ENCODE data around the gene CALML5. TPM values are rescaled to one million over a fixed set of nuclear protein-coding genes. Genes with fewer than 3 reads are reported as not detected.

Gene CALML5
- total and polyA plus RNA-seq, 9 of the 15 experiments (the other 6 are each of a cell fraction or from before 2014, with no cell fraction given), result not detected

DNA sequence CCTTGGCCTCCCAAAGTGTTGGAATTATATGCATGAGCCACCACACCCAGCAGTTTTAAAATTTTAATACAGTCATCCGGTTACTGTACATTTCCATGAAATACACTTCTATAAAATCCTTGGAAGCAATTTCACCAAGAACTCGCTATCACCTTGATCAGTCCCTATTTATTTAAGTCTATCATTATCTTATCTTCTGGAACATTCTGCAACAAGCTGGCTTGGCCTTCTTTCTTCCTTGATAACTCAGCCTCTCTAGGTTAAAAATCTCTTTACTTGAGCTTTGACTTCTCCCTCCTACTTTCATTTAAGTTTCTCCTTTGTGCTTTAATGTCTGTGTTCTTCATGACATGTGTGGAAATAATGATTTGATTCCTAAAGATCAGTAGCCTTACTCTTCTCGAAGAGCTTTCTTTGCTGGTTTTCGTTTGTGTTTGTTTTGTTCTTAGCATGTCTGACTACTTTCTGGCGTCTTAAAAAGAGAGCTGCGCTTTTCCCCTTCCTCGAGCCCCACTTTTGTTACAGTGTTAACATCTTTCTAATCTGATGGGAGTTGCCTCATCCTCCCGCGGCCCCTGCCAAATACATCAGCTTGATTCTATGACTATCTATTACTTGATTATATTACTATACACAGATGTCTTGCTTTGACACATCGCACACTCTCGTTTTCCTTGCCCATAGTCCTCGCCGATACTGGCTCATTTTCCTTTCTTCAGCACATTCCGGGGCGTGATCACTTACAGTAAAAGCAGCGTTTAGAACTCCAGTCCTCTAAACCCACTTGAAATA is 11.1 kb upstream of the CALML5 start (continued):
- TF ChIP-seq HCFC1 (IDR thresholded peaks at IDR 0.05; ENCODE audit: low read depth, low read length) (no peak), TCF3 (CRISPR knock-in tag; IDR thresholded peaks at IDR 0.05) (peak; percentile 51), RFX1 (IDR thresholded peaks at IDR 0.05) (no peak), NCOA6 (IDR thresholded peaks at IDR 0.05) (no peak), CEBPB (tag; IDR thresholded peaks at IDR 0.05) (peak; percentile 40; the same call in 1 of the 2 replicates), ZNF174 (CRISPR knock-in tag; IDR thresholded peaks at IDR 0.05) (no peak)
- TF ChIP-seq, protein P1, sequence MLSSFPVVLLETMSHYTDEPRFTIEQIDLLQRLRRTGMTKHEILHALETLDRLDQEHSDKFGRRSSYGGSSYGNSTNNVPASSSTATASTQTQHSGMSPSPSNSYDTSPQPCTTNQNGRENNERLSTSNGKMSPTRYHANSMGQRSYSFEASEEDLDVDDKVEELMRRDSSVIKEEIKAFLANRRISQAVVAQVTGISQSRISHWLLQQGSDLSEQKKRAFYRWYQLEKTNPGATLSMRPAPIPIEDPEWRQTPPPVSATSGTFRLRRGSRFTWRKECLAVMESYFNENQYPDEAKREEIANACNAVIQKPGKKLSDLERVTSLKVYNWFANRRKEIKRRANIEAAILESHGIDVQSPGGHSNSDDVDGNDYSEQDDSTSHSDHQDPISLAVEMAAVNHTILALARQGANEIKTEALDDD (IDR thresholded peaks at IDR 0.05), result peak; percentile 64
- TF ChIP-seq, protein P2, sequence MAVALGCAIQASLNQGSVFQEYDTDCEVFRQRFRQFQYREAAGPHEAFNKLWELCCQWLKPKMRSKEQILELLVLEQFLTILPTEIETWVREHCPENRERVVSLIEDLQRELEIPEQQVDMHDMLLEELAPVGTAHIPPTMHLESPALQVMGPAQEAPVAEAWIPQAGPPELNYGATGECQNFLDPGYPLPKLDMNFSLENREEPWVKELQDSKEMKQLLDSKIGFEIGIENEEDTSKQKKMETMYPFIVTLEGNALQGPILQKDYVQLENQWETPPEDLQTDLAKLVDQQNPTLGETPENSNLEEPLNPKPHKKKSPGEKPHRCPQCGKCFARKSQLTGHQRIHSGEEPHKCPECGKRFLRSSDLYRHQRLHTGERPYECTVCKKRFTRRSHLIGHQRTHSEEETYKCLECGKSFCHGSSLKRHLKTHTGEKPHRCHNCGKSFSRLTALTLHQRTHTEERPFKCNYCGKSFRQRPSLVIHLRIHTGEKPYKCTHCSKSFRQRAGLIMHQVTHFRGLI (CRISPR knock-in tag; IDR thresholded peaks at IDR 0.05), result 0 out of 2 replicates have a peak, but pooled peaks have one; percentile 7

DNA sequence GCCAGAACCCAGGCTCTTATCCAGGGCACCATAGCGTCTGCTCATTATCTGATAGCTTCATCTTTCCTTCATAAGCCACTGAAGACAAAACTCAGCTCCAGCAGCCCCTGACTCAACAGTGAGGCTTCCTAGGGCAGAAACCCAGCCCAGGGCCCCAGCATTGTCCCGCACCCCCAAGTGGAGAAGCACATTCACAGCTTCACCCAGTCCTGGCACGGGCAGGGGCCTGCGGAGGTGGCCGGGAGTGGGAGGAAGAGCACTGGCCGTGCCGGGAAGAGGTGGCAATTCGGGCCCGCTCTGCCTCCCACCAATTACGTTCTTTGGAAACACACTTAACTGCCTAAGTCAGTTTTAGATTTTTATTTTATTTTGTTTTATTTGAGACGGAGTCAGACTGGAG is 10.3 kb upstream of the CALML5 start:
- Histone ChIP-seq H3K27ac (ENCODE audit: extremely low read depth, low read depth, low read length) (no peak overlapping the region), H3K27me3 (ENCODE audit: control insufficient read depth in 2 of 2, insufficient read depth in 2 of 2, low read length in 2 of 2) (peaks cover 0 to under 1% of the 10 kb centered on the region in 2 experiments; a peak in 1 of 5 replicates), H3K4me3 (no peak overlapping the region), H3K4me1 (replicated peaks in 1 of 2; ENCODE audit: control insufficient read depth in 2 of 2, insufficient read depth in 2 of 2, low read length in 2 of 2) (peaks cover 22 to 40% of the 10 kb centered on the region in 2 experiments), H3K36me3 (ENCODE audit: control insufficient read depth, insufficient read depth, low read length) (no peaks in the 10 kb centered on the region), H3K9ac (ENCODE audit: insufficient read depth in 1 of 2, low read depth in 2 of 2, low read length in 2 of 2) (peak overlapping the region in 1 of 2 experiments; percentile 68; a peak in 1 of 4 replicates), H3K9me1 (ENCODE audit: control insufficient read depth, insufficient read depth, low read length) (no peaks in the 10 kb centered on the region), H3K4me2 (ENCODE audit: insufficient read depth, low read length) (no peak overlapping the region), H3K79me2 (ENCODE audit: control insufficient read depth, insufficient read depth, low read length) (no peaks in the 10 kb centered on the region), H2AFZ (ENCODE audit: low read depth, low read length) (no peak overlapping the region), H3K9me3 (replicated peaks; ENCODE audit: control insufficient read depth, insufficient read depth, low read depth, low read length) (no peaks in the 10 kb centered on the region), H4K20me1 (replicated peaks; ENCODE audit: control insufficient read depth, insufficient read depth, low read length) (no peaks in the 10 kb centered on the region; the same call in 1 of the 2 replicates)
- ChIA-PET CTCF (ENCODE audit: low intra/inter-chr PET ratio) (no interaction called here), POLR2A (interaction anchor here (1.2 kb wide), 1 partner anchor 48 kb away, joined by 3 read pairs; no protein-coding TSS in a partner anchor)
- BruUV-seq (replicated peaks), result no TSS peak
- 76% methylated on average over 10 of the region's 11 CpGs for WGBS (ENCODE audit: insufficient coverage, low coverage, missing lambda C conversion rate)
- FAIRE-seq (no peak), ATAC-seq (no peak), DNase-seq (ENCODE audit: extremely low read depth in 1 of 4, low spot score in 3 of 4) (no peak)
- in situ Hi-C loops (cut with MboI) (no loop called here), intact Hi-C loops (cut with micrococcal nuclease) (no loop called here)
- no peak for TF ChIP-seq MTA1 (IDR thresholded peaks at IDR 0.05; ENCODE audit: borderline replicate concordance)
